ENCODE data around the gene RSPRY1. TPM values are rescaled to one million over a fixed set of nuclear protein-coding genes. Genes with fewer than 3 reads are reported as not detected.

Gene RSPRY1
- polyA plus RNA-seq, 1 experiment = 63.8 TPM

DNA sequence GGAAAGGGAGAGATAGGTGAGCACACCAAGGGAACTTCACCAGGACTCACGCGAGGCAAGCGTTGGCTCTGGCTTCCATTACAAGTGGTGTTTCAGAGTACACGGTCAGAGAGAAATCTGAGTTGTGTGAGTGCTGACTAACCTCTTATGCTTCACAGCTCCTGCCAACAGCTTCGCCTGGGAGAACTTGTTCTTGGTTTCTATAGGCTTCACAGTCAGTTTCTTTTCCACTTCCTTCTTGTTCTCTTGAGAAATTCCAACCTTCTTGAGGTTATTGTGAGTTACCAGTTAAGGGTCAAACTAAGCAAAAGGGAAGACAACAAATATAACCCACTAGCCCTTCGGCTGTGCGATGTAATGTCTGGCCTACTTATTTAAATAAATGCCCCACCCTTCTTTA lies 19.2 kb upstream of the RSPRY1 start:
- no peak overlapping the region for H3K27ac ChIP-seq (ENCODE audit: low read depth, low read length)
- H3K9me3 ChIP-seq (ENCODE audit: control insufficient read depth, insufficient read depth, low read length) = no peaks in the 10 kb centered on the region
- no peak overlapping the region for H3K4me3 ChIP-seq (ENCODE audit: low read depth, low read length)
- H3K27me3 ChIP-seq (ENCODE audit: control insufficient read depth, insufficient read depth, low read length) = no peaks in the 10 kb centered on the region
- TF ChIP-seq, protein P1, sequence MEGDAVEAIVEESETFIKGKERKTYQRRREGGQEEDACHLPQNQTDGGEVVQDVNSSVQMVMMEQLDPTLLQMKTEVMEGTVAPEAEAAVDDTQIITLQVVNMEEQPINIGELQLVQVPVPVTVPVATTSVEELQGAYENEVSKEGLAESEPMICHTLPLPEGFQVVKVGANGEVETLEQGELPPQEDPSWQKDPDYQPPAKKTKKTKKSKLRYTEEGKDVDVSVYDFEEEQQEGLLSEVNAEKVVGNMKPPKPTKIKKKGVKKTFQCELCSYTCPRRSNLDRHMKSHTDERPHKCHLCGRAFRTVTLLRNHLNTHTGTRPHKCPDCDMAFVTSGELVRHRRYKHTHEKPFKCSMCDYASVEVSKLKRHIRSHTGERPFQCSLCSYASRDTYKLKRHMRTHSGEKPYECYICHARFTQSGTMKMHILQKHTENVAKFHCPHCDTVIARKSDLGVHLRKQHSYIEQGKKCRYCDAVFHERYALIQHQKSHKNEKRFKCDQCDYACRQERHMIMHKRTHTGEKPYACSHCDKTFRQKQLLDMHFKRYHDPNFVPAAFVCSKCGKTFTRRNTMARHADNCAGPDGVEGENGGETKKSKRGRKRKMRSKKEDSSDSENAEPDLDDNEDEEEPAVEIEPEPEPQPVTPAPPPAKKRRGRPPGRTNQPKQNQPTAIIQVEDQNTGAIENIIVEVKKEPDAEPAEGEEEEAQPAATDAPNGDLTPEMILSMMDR (IDR thresholded peaks at IDR 0.05; ENCODE audit: low read depth, low read length) = no peak
- DNase-seq (ENCODE audit: low read depth, low spot score) = no peak
- ChIA-PET POLR2A (no interaction called here), CTCF (interaction anchor here (1.4 to 1.7 kb wide), 2 partner anchors 83 to 299 kb away, joined by 4 to 10 read pairs; no protein-coding TSS in a partner anchor)

DNA sequence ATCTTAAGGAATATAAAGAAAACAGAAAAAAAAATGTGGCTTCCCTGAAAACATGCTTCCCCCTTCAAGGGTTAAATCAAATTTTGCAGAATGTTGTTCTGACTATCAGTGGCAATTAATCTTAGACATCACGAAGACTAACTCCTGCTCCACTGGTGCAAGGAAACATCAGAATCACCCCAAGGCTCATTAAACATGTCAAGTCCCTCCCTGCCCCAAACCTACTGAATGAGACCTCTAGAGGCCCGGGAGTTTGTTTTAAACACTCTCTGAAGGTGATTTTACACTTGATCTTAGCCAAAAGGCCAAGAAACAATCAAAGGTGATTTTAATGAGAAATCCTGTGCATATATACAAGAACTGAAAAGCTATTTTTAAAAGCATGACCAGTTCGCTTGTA lies 18.6 kb upstream of the RSPRY1 start:
- Histone ChIP-seq H3K27ac (ENCODE audit: low read depth, low read length) (no peak overlapping the region), H3K9me3 (ENCODE audit: control insufficient read depth, insufficient read depth, low read length) (no peaks in the 10 kb centered on the region), H3K27me3 (ENCODE audit: control insufficient read depth, insufficient read depth, low read length) (no peaks in the 10 kb centered on the region), H3K4me3 (ENCODE audit: low read depth, low read length) (no peak overlapping the region)
- POLR2A ChIA-PET = no interaction called here
- CTCF ChIA-PET = interaction anchor here (0.6 to 1.7 kb wide), 10 partner anchors 9 to 300 kb away, joined by 3 to 13 read pairs (median 4); no protein-coding TSS in a partner anchor
- TF ChIP-seq, protein P1 (IDR thresholded peaks at IDR 0.05; ENCODE audit: low read depth, low read length) = no peak
- DNase-seq (ENCODE audit: low read depth, low spot score) = no peak

DNA sequence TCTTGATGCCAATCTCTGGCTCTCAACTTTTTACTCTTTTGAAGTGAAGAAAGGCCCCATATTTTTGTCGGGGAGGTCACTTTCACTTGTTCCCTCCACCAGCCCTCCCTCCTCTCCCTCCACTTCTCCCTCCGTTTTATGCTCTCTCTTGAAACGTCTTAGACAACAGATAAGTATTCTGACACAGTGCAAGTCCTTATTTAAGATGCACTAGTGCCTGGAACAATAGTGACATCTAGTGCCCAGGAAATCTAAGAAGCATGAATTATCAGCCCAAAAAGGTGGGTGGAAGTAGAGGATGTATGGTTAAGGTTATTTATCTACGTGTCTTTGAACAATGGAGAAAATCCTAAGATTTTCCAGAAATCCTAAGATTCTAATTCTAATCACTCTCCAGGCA lies 18.2 kb upstream of the RSPRY1 start:
- H3K4me3 ChIP-seq (ENCODE audit: low read depth, low read length) = no peak overlapping the region
- H3K27me3 ChIP-seq (ENCODE audit: control insufficient read depth, insufficient read depth, low read length) = no peaks in the 10 kb centered on the region
- ChIA-PET POLR2A (no interaction called here), CTCF (interaction anchor here (0.6 to 1.0 kb wide), 10 partner anchors 10 to 244 kb away, joined by 3 to 13 read pairs (median 3); no protein-coding TSS in a partner anchor)
- H3K27ac ChIP-seq (ENCODE audit: low read depth, low read length) = no peak overlapping the region
- no peaks in the 10 kb centered on the region for H3K9me3 ChIP-seq (ENCODE audit: control insufficient read depth, insufficient read depth, low read length)
- DNase-seq (ENCODE audit: low read depth, low spot score) = peak; percentile 29
- TF ChIP-seq, protein P1 (IDR thresholded peaks at IDR 0.05; ENCODE audit: low read depth, low read length) = peak; percentile 83

DNA sequence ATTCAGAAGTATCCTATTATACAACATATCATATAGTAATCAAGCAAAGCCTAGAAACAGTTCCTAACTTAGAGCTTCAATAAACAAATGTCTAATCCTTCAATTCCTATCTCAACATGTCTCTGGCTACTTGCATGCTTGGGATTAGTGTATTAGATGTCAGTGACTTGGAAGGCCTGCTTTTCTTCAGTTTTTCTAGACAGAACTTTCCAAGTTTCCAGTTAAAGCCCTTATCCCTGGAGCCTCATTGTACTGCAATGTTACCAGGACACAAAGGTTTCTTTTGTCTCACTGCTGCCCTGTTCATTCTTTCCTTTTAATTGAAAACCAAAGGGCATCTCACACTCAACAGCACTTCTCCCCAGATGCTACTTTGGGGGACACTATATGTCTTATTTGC lies 16.8 kb upstream of the RSPRY1 start:
- TF ChIP-seq, protein P1 (IDR thresholded peaks at IDR 0.05; ENCODE audit: low read depth, low read length) = no peak
- POLR2A ChIA-PET = no interaction called here
- Histone ChIP-seq H3K4me3 (ENCODE audit: low read depth, low read length) (no peak overlapping the region), H3K27me3 (ENCODE audit: control insufficient read depth, insufficient read depth, low read length) (no peaks in the 10 kb centered on the region), H3K9me3 (ENCODE audit: control insufficient read depth, insufficient read depth, low read length) (no peaks in the 10 kb centered on the region), H3K27ac (ENCODE audit: low read depth, low read length) (no peak overlapping the region)
- no peak for DNase-seq (ENCODE audit: low read depth, low spot score)
- CTCF ChIA-PET = interaction anchor here (0.7 to 3.1 kb wide), 4 partner anchors 59 to 90 kb away, joined by 3 to 26 read pairs (median 11); partner anchors contain the start of gene CPNE2

DNA sequence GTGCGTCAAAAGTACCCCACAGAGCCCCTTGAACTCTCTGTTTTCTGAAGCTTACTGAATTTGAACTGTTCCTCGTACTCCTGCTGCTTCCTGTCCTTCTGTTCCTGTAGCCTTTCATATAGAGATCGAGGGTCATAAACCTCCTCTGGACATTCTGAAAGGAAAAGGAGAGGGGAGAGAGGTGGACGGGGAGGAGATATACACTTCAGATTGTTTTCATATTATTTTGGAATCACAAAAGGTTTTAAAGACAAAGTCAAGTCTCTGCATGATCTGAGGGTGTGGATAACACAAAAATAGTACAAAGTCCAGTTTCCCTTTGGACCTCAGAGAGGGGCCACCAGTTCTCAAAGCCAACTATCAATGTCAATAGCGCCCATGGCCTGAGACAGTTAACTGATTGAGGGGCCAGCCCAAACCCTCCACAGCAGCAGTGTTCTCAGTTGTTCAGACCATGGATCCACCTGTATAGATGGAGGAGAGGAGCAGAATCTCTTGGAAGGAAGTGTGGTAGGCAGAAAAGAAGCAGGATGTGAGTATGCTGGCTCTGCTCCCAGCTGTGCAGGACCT lies 13.3 kb upstream of the RSPRY1 start:
- ChIA-PET POLR2A (interaction anchor here (0.6 kb wide), 1 partner anchor 81 kb away, joined by 4 read pairs; no protein-coding TSS in a partner anchor), CTCF (no interaction called here)
- Histone ChIP-seq H3K9me3 (ENCODE audit: control insufficient read depth, insufficient read depth, low read length) (no peaks in the 10 kb centered on the region), H3K27me3 (ENCODE audit: control insufficient read depth, insufficient read depth, low read length) (no peaks in the 10 kb centered on the region), H3K4me3 (ENCODE audit: low read depth, low read length) (no peak overlapping the region), H3K27ac (ENCODE audit: low read depth, low read length) (no peak overlapping the region)
- TF ChIP-seq, protein P1 (IDR thresholded peaks at IDR 0.05; ENCODE audit: low read depth, low read length) = no peak
- no peak for DNase-seq (ENCODE audit: low read depth, low spot score)
